Ramos (cell line): Measurements from ENCODE around the gene APOL1.
"Not testable (repeated sequence)": the region's sequence is repeated elsewhere in the genome, so short reads cannot be mapped to it uniquely, and the experiment has no call there.

ENCODE experiments used
- in situ Hi-C: fragments of 300-500 bp; cut with MboI; formaldehyde crosslinking; loops from one replicate; pipeline ENCODE4 v1.14.3; 2022; ENCODE audit warnings: low sequenced_read_pairs; ENCODE audit not compliant: unreplicated experiment

APOL1 gene

DNA sequence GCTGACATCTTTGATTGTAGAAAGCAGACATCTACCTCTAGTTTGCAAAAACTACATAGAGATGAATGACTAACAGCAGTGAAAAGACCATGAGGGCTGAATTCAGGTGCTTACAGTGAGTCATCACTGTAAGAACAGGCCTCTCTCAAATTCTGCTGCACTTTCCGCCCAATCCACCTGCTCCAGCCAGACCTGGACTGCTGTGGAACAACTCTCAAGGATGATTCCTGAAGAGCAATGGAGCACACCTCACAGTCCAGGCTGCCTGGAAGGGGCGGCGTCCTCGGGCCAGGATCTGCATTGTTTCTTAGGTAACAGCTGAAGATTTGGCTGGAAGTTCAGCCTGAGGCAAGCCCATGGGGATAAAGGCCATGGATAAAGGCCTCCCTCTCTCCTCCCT, 28.7 kb upstream of the APOL1 start:
- in situ Hi-C loops = no loop called here

DNA sequence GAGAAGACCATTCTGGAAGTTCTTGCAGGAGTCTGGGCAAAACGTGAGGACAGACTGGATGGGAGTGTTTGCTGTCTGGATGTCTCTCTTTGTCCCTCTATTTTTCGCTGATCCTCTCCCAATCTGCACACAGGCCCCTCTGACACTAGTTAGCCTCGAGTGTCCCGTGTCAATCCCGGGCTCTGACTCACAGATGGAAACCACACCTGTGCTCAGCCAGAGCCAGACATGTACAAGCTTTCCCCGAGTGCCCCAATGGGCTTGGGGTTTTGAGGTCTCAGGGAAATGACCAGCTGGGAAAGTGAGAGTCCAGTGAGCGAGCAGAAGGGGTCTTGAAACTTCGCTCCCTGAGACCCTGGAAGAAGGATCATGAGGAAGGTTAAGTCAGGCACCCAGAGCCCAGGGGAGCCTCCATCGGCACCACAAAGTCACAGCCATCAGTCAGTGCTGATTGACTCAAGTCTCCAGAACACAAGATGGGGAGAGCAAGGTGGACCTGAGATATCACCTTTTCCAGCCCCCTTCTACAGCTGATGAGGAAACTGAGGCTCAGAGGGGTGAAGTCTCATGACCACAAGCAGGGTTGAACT, 27.5 kb upstream of the APOL1 start:
- in situ Hi-C loops = no loop called here

GRCh38 chr22:36226189-36226588, 26.7 kb upstream of the APOL1 start:
- in situ Hi-C loops = no loop called here

DNA sequence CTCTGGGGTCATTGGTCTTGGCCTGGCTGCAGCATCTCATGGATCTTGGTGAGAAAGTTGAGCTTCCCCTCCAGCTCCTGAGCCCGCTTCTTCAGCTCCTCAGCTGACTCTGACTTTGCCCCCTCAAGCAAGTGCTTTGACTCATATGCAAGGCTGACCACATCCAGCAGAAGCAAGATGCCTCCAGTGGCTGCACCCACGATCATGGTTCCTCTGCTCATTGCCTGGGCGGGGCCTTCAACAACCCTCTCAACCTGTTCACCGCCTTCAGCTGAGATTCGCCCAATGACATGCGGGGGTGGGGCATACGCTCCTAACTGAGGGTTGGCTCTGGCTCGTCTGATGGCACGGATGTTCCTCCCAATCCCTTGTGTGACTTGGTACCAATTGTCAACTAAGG, 25.5 kb upstream of the APOL1 start:
- in situ Hi-C loops = no loop called here

DNA sequence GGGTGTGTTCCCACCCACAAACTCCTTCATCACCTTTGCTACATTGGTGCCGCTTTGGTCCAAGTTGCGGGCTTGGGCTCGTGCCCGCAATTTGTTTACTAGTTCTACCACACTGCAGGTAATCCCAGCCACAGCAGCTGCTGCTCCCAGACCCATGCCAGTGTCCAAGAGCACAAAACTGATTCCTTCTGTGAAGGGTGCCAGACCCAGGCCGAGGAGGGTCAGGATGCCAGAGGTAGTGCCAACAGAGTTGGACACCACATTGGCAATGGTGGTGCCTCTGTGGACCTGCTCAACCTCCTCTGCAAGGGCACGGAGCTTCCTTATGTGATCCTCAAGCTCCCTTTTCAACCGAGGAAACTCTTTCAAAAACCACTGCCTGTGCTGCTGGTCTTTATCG, 25.1 kb upstream of the APOL1 start:
- in situ Hi-C loops = no loop called here

GRCh38 chr22:36228369-36228768, 24.6 kb upstream of the APOL1 start:
- in situ Hi-C loops = not testable (repeated sequence)

DNA sequence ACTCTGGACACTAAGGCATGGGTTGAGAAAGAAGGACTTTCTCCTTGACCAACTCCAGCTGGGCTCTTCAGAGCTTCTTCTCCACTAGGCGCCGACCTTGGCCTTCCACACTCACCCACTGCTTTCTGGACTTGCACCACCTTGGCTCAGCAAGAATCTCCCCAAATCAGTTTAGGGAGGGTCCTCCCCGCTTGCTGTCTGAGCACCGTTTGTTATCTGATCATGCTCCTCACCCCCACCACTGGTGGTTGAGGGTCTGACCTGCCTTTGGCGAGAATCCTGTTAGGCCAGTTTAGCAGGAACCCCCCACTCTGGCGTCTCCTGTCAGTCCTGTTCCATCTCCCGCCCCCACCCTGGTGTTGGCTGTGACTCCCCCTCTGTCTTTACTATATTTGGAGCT, 24.0 kb upstream of the APOL1 start:
- in situ Hi-C loops = no loop called here

- in situ Hi-C loops = not testable (repeated sequence)
Measured at GRCh38 chr22:36229649-36230048, 23.3 kb upstream of the APOL1 start.

DNA sequence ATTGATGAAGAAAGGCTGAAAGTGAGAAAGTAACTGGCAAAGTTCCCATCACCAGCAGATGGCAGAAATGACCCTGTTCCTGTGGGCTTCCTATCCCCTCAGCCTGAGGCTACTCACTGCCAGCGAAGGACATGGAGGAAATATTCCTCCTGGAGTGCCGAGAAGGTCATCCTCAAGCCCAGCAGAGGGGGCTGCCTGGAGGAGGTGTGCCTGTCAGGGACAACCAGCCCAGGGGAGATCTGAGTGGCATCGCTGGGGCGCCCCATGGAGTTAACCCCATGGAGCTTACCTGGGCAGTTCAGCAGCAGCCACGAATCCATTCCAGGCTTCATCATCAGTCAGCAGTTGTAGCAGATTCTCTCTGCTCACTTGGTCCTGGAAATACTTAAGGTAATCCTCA, 21.9 kb upstream of the APOL1 start:
- in situ Hi-C loops = not testable (repeated sequence)

DNA sequence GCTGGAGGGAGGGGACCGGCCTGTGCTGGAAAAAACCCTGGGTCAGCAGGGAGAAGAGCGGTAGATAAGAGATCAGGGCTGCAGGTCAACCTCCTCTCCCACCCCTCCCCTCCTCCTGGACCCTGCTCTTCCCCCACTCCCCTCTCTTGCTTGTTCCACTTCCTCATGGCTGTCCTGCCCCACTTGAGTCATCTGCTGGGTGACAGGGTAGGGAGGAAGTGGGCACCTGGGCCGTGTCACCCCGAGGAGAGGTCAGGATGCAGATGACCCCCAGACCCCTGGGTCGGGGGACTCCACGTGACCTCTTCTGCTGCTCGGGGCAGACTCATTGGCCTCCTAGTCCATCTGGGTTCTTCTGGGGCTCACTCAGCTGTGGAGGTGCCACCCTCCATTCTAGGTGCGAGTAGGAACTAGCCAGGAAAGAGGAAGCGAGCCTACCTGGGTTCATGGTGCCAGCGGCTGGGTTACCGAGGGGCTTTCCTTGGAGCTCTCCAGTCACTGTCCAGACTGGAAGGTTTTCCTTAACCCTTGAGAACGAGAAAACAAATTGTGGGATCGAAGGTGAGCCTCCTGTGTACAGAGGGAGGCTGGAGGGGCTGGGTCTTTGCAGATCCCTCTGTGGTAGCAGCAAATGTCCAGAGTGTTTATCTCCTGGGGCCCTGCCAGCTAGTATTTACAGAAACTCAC, 20.1 kb upstream of the APOL1 start:
- in situ Hi-C loops = no loop called here

DNA sequence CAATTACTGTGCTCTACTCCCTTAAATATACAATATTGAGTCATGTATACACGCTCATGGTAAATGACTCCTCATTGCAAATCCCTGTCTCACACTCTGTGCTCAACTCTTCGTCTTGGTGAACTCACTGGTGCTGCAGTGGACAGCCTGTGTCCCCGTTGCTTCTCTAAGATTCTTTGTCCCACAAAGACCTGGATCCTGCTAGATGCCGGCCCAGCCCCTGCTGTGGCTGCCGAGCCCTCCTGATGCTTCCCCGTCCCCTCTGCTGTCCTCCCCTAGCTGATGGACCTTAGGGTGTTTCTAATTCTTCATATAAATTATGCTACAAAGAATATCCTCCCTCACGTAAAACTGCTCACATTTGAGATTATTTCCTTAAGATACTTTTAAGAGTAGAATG, 19.1 kb upstream of the APOL1 start:
- in situ Hi-C loops = no loop called here

DNA sequence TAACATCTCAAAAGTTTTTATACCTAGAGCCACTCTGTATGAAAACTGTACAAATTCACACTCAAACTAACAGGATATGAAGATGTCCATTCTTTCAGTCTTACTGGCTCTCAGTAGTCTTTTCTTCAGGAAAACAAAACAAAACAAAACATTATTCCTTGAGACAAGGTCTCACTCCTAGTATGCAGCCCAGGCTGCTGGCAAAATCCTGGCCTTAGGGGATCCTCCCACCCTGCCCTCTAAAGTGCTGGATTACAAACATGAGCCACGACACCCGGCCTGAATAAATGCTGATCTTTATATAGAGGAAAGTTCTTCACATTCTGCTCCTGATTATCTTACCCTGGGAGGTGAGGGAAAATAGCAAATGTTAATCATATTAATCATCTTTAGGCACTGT, 18.7 kb upstream of the APOL1 start:
- in situ Hi-C loops = no loop called here

DNA sequence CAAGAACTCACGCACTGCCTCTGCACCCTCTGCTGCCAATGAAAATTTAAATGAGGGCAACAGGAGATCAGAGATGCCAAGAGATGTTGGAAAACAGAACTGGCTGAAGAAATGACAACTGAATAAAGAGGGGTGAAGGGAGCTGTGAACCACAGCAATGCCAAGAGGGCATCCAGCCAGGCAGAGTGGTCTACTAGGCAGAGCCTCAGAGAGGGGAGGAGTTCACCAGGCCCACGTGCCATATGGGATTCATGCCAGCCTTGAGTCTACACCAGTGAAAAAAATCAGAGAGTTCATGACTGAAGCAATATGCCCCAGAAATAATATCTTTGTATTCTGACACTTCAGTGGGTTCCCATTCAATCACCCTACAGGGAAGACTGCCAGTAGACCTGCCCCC, 18.0 kb upstream of the APOL1 start:
- in situ Hi-C loops = no loop called here

DNA sequence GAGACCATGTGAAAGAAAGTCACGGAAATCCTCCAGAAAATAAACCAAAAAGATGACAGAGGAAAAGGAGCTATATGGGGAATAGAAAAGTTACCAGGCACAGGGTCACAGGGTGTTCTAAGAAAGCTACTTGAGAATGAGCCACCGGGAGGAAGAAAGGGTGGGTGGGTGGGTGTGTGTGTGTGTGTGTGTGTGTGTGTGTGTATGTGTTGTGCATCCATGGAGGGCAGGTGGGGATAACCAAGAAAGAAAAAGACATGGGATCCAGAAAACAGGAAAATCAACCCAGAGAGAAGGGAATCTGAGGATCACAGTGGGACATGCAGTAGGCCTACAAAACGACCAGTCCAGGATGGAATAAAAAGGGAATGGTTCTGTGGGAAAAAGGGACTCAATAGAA, 17.3 kb upstream of the APOL1 start:
- in situ Hi-C loops = no loop called here

GRCh38 chr22:36236388-36237319, 16.3 kb upstream of the APOL1 start:
- in situ Hi-C loops = no loop called here

DNA sequence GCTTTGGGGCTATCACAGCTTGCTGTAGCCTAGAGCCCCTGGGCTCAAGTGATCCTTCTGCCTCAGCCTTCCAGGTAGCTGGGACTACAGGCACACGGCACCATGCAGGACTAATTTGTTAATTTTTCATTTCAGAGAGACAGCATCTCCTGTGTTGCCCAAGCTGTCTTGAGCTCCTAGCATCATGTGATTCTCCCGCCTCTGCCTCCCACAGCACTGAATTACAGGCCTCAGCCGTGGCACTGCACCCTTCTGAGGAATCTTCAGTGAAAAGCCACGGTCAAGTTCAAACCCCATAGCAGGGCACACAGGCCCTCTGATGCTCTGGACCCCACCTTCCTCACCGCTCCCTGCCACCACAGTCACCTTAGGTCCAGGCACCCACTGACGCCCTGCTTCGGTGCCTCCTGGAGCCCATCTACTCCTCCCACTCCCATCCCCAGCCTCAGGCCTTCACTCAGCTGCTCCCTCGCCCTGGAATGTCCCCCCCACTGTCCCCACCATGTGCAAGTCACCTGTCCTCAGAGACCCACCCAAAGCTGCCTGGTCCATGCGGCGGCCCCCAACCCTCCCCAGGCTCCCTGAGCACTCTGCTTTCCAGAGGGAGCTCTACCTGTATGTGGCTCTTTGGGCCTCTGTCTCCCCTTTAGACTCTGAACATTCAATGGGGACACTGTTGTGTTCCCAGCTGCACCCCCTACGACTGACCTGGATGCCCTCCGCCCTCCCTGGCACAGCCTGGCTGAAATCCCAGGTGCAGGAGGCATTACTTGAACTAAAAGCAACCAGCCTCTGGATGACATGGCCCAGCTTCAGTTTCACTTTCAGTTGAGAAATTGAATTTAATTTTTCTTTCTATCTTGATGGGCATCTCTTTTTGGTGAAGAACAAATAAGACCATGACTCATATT, 15.2 kb upstream of the APOL1 start:
- in situ Hi-C loops = no loop called here

- in situ Hi-C loops = no loop called here
Measured at GRCh38 chr22:36238373-36239149, 14.4 kb upstream of the APOL1 start.

GRCh38 chr22:36239150-36239400, 13.9 kb upstream of the APOL1 start:
- in situ Hi-C loops = no loop called here

- in situ Hi-C loops = no loop called here
Measured at GRCh38 chr22:36239401-36240171, 13.3 kb upstream of the APOL1 start, which contains the start of gene APOL2. Gene APOL2 (minus strand): TSS chr22:36239527. CDS start chr22:36233162, 6,365 bp downstream.
